ENCODE data around the gene RAI1. TPM values are rescaled to one million over a fixed set of nuclear protein-coding genes. Genes with fewer than 3 reads are reported as not detected.

RAI1 gene
- total RNA-seq, 1 donor from 2014 or later = 5.8 TPM

GRCh38 chr17:17856386-17856785 lies 175.1 kb downstream of the RAI1 start:
- DNase-seq (ENCODE audit: low read depth in 2 of 2) = no peak

GRCh38 chr17:17857496-17857895 lies 176.2 kb downstream of the RAI1 start:
- no peak for DNase-seq (ENCODE audit: low read depth in 2 of 2)

GRCh38 chr17:17859909-17860765 lies 178.9 kb downstream of the RAI1 start:
- DNase-seq (ENCODE audit: low read depth in 2 of 2) = peak; percentile 58 to 76

- no peak for DNase-seq (ENCODE audit: low read depth in 2 of 2)
These were observed 179.5 kb downstream of the RAI1 start for GRCh38 chr17:17860766-17861107.

Other genes starting within 250 kb of the RAI1 start
- 6.8 and 8.3 TPM in 2 replicates for gene MED9, start 204.5 kb upstream of the RAI1 start, total RNA-seq
- 2.6 and 3.8 TPM in 2 replicates for gene RASD1, start 185.1 kb upstream of the RAI1 start, total RNA-seq
- gene PEMT, start 89.8 kb upstream of the RAI1 start, total RNA-seq = 17.9 and 20.0 TPM in 2 replicates
- gene SREBF1, start 155.5 kb downstream of the RAI1 start, total RNA-seq = 28.4 and 41.4 TPM in 2 replicates

All from lung microvascular endothelial cell (primary cell).